Progenitor cell of endocrine pancreas (in vitro differentiated cells): ENCODE data around the gene PTPRT. TPM values are rescaled to one million over a fixed set of nuclear protein-coding genes. Genes with fewer than 3 reads are reported as not detected.

Source experiments
- DNase-seq: peaks from one replicate; pipeline ENCODE4 v3.0.0; 2021; ENCODE audit warnings: low spot score; ENCODE audit not compliant: unreplicated experiment
- H3K27ac Mint-ChIP-seq: 2 replicates; pipeline ENCODE4 v1.8.0; 2021; ENCODE audit warnings: mild to moderate bottlenecking, moderate library complexity, mixed read lengths
- H3K27me3 Mint-ChIP-seq: 2 replicates; pipeline ENCODE4 v1.8.0; 2021; ENCODE audit warnings: mixed read lengths
- H3K36me3 Mint-ChIP-seq: 2 replicates; pipeline ENCODE4 v1.8.0; 2022; ENCODE audit warnings: mixed read lengths; ENCODE audit not compliant: insufficient read depth
- H3K4me1 Mint-ChIP-seq: 2 replicates; pipeline ENCODE4 v1.8.0; 2021; ENCODE audit warnings: low read depth, mixed read lengths
- H3K4me3 Mint-ChIP-seq: 2 replicates; pipeline ENCODE4 v1.8.0; 2021; ENCODE audit warnings: low read depth, mild to moderate bottlenecking, moderate library complexity, mixed read lengths
- H3K9me3 Mint-ChIP-seq: 2 replicates; pipeline ENCODE4 v1.8.0; 2021; ENCODE audit warnings: low read depth, mixed read lengths
- CTCF ChIP-seq: fragments of 200-600 bp; sonication (generic); IDR thresholded peaks from one replicate; pipeline ENCODE4 v1.5.0; 2021; ENCODE audit warnings: antibody characterized with exemption, mild to moderate bottlenecking; ENCODE audit not compliant: unreplicated experiment
- total RNA-seq: library from RNA; stranded (reverse); gene quantifications from 2 replicates; pipeline ENCODE4 v1.2.1, GENCODE V29; 2021

The PTPRT gene
- total RNA-seq, 1 donor from 2014 or later: 65.9 TPM

- peaks cover 5% of the 10 kb centered on the region for H3K36me3 Mint-ChIP-seq
- no peak overlapping the region for H3K27ac Mint-ChIP-seq
- H3K4me3 Mint-ChIP-seq: no peak overlapping the region
- DNase-seq: no peak
- no peak for TF ChIP-seq CTCF
- H3K27me3 Mint-ChIP-seq: no peaks in the 10 kb centered on the region
- peaks cover 7% of the 10 kb centered on the region for H3K9me3 Mint-ChIP-seq
- H3K4me1 Mint-ChIP-seq: no peaks in the 10 kb centered on the region
Measured at GRCh38 chr20:42613076-42613475, 576.6 kb downstream of the PTPRT start.

GRCh38 chr20:42611889-42612837 lies 577.5 kb downstream of the PTPRT start:
- TF ChIP-seq CTCF: no peak
- no peak for DNase-seq
- Mint-ChIP-seq H3K27me3 (no peaks in the 10 kb centered on the region), H3K4me3 (no peak overlapping the region), H3K27ac (no peak overlapping the region), H3K36me3 (peaks cover 5% of the 10 kb centered on the region), H3K9me3 (peaks cover 7% of the 10 kb centered on the region), H3K4me1 (no peaks in the 10 kb centered on the region)

GRCh38 chr20:42611423-42611822 lies 578.3 kb downstream of the PTPRT start:
- Mint-ChIP-seq H3K27me3 (no peaks in the 10 kb centered on the region), H3K4me1 (no peaks in the 10 kb centered on the region), H3K36me3 (peaks cover 5% of the 10 kb centered on the region), H3K4me3 (no peak overlapping the region), H3K9me3 (peaks cover 7% of the 10 kb centered on the region), H3K27ac (peak overlapping the region; percentile 39)
- DNase-seq: no peak
- no peak for TF ChIP-seq CTCF

GRCh38 chr20:42610070-42610469 lies 579.6 kb downstream of the PTPRT start:
- Mint-ChIP-seq H3K4me1 (peaks cover 11% of the 10 kb centered on the region), H3K9me3 (peaks cover 7% of the 10 kb centered on the region), H3K36me3 (peaks cover 5% of the 10 kb centered on the region), H3K27ac (no peak overlapping the region), H3K27me3 (no peaks in the 10 kb centered on the region), H3K4me3 (no peak overlapping the region)
- TF ChIP-seq CTCF: no peak
- no peak for DNase-seq

- Mint-ChIP-seq H3K9me3 (peaks cover 6% of the 10 kb centered on the region), H3K4me3 (no peak overlapping the region), H3K4me1 (peaks cover 15% of the 10 kb centered on the region), H3K27ac (no peak overlapping the region), H3K27me3 (no peaks in the 10 kb centered on the region), H3K36me3 (peaks cover 5% of the 10 kb centered on the region)
- no peak for TF ChIP-seq CTCF
- no peak for DNase-seq
Measured at GRCh38 chr20:42609618-42610017, 580.1 kb downstream of the PTPRT start.
